GM13977 (cell line): ENCODE results near the gene PDLIM5.

ENCODE experiments used
- DNase-seq: peaks from one replicate; pipeline ENCODE4 v3.0.0; 2012; ENCODE audit warnings: low spot score
- CTCF ChIP-seq: IDR thresholded peaks from 2 replicates; pipeline ENCODE4 v1.5.1; 2012; ENCODE audit warnings: mild to moderate bottlenecking, control low read depth; ENCODE audit not compliant: insufficient read depth; ENCODE audit errors: extremely low read depth, missing control alignments
- in situ Hi-C: fragments of 300-500 bp; cut with MboI; formaldehyde crosslinking; loops from one replicate; pipeline ENCODE4 v1.12.0; 2022; ENCODE audit warnings: low sequenced_read_pairs, low pct_unique_long_range_greater_than_20kb, mixed read lengths, inconsistent platforms; ENCODE audit not compliant: unreplicated experiment

Gene PDLIM5

GRCh38 chr4:94635177-94635576 lies 183.4 kb downstream of the PDLIM5 start:
- no peak for TF ChIP-seq CTCF
- no peak for DNase-seq
- in situ Hi-C loops: no loop called here

GRCh38 chr4:94636004-94636403 lies 184.3 kb downstream of the PDLIM5 start:
- in situ Hi-C loops: no loop called here
- no peak for TF ChIP-seq CTCF
- DNase-seq: no peak

GRCh38 chr4:94639298-94639697 lies 187.6 kb downstream of the PDLIM5 start:
- no peak for DNase-seq
- no peak for TF ChIP-seq CTCF
- in situ Hi-C loops: no loop called here

- in situ Hi-C loops: no loop called here
- no peak for TF ChIP-seq CTCF
- DNase-seq: no peak
Observed at GRCh38 chr4:94640151-94640550, 188.4 kb downstream of the PDLIM5 start.

GRCh38 chr4:94641702-94642560 lies 190.2 kb downstream of the PDLIM5 start:
- no peak for TF ChIP-seq CTCF
- in situ Hi-C loops: no loop called here
- no peak for DNase-seq

- no peak for TF ChIP-seq CTCF
- DNase-seq: no peak
- in situ Hi-C loops: no loop called here
Observed at GRCh38 chr4:94642561-94642866, 190.8 kb downstream of the PDLIM5 start.
